Stimulated activated CD4-positive, alpha-beta T cell treated with anti-CD3 and anti-CD28 coated beads, Interleukin-12 subunit alpha, Interleukin-12 subunit beta, amount 100 ng/mL, for 48 hours (primary cell): ENCODE results near the gene UBAP1.
"Not testable (repeated sequence)": the region's sequence is repeated elsewhere in the genome, so short reads cannot be mapped to it uniquely, and the experiment has no call there.

Experiments used
- DNase-seq, 3 donors: peaks; one replicate each; pipeline ENCODE4 v3.0.0-alpha.2; 2020; ENCODE audit warnings: low read depth in 2 of 3, low spot score in 1 of 3

UBAP1 gene

GRCh38 chr9:34256987-34257585 lies 78.2 kb downstream of the UBAP1 start:
- no peak for DNase-seq

GRCh38 chr9:34259315-34259714 lies 80.5 kb downstream of the UBAP1 start:
- DNase-seq = no peak

- no peak for DNase-seq
These were observed 84.1 kb downstream of the UBAP1 start for GRCh38 chr9:34262971-34263370.

- DNase-seq = no peak
These were observed 88.8 kb downstream of the UBAP1 start for GRCh38 chr9:34267660-34268059.

GRCh38 chr9:34271265-34272006 lies 92.6 kb downstream of the UBAP1 start:
- no peak for DNase-seq

- no peak for DNase-seq
These were observed 93.3 kb downstream of the UBAP1 start for GRCh38 chr9:34272101-34272541.

- not testable (repeated sequence) for DNase-seq
These were observed 94.7 kb downstream of the UBAP1 start for GRCh38 chr9:34273588-34273987.

GRCh38 chr9:34275811-34276210 lies 97.0 kb downstream of the UBAP1 start:
- DNase-seq = no peak

- DNase-seq = no peak
These were observed 97.9 kb downstream of the UBAP1 start for GRCh38 chr9:34276772-34277171.

- DNase-seq = no peak
These were observed 100.6 kb downstream of the UBAP1 start for GRCh38 chr9:34279411-34279810.

- DNase-seq = no peak
These were observed 103.3 kb downstream of the UBAP1 start for GRCh38 chr9:34282096-34282495.

- DNase-seq = no peak
These were observed 110.3 kb downstream of the UBAP1 start for GRCh38 chr9:34289159-34289558.

- DNase-seq = no peak
These were observed 112.2 kb downstream of the UBAP1 start for GRCh38 chr9:34291023-34291422.

GRCh38 chr9:34291423-34291822 lies 112.6 kb downstream of the UBAP1 start:
- no peak for DNase-seq

GRCh38 chr9:34292552-34292951 lies 113.7 kb downstream of the UBAP1 start:
- no peak for DNase-seq

- DNase-seq = not testable (repeated sequence)
These were observed 122.2 kb downstream of the UBAP1 start for GRCh38 chr9:34301064-34301463.
